SU-DHL-6 (cell line): ENCODE measurements around the gene MPPED2.

Experiments
- CTCF ChIP-seq: fragments of 200-600 bp; sonication (generic); IDR thresholded peaks from one replicate; pipeline ENCODE4 v1.5.1; 2017; ENCODE audit warnings: antibody characterized with exemption, mild to moderate bottlenecking, low read length, moderate library complexity; ENCODE audit not compliant: insufficient read depth, poor library complexity, severe bottlenecking
- EZH2phosphoT487 ChIP-seq: fragments of 200-600 bp; sonication (generic), shearing (Covaris generic); conservative IDR thresholded peaks from 2 replicates; pipeline ENCODE4 v1.6.1; 2018; ENCODE audit warnings: mild to moderate bottlenecking, antibody characterized with exemption, low read length, moderate library complexity, mixed read lengths

- TF ChIP-seq CTCF (no peak), EZH2phosphoT487 (no peak)
These were observed 100.4 kb downstream of the MPPED2 start for GRCh38 chr11:30485756-30486155.
